Colonic mucosa (tissue), 4 donors: ENCODE measurements around the gene HS1BP3. TPM values are rescaled to one million over a fixed set of nuclear protein-coding genes. Genes with fewer than 3 reads are reported as not detected.

Source experiments
- DNase-seq: peaks from one replicate; pipeline ENCODE4 v3.0.0-alpha.2; 2020
- H3K27ac ChIP-seq: fragments of 200-600 bp; one replicate; pipeline ENCODE4 v1.8.0; 2021
- H3K27me3 ChIP-seq: fragments of 200-600 bp; one replicate; pipeline ENCODE4 v1.8.0; 2021
- H3K36me3 ChIP-seq: fragments of 200-600 bp; one replicate; pipeline ENCODE4 v1.8.0; 2021
- H3K4me1 ChIP-seq: fragments of 200-600 bp; one replicate; pipeline ENCODE4 v1.8.0; 2021; ENCODE audit warnings: mild to moderate bottlenecking
- H3K4me3 ChIP-seq: fragments of 200-600 bp; one replicate; pipeline ENCODE4 v1.8.0; 2021
- H3K9ac ChIP-seq, 2 donors: one replicate each; pipeline ENCODE4 v1.7.0; 2013; ENCODE audit warnings: control low read depth in 2 of 2, low read depth in 2 of 2, low read length in 2 of 2
- H3K9me3 ChIP-seq: fragments of 200-600 bp; one replicate; pipeline ENCODE4 v1.8.0; 2021
- CTCF ChIP-seq: fragments of 200-600 bp; IDR thresholded peaks from one replicate; pipeline ENCODE4 v1.8.0; 2022; ENCODE audit warnings: antibody characterized with exemption, mild to moderate bottlenecking
- intact Hi-C: fragments of 100-400 bp; cut with DNase I; formaldehyde crosslinking; loops from one replicate; pipeline ENCODE4 v1.14.1; 2022
- total RNA-seq, 2 donors: library from RNA; stranded (reverse); fragmentation: NEBNext Ultra II Directional in 1 of 2; extraction: Animal tissue kit (Norgen Biotek cat#: 25700) in 1 of 2; gene quantifications; one replicate each; pipeline ENCODE4 v1.2.1, GENCODE V29; 2021
- donor health status: healthy.
- donor health status: DM: no; HTN: no; CAD: no.
- donor health status: DM: no; HTN: no; CAD: no.

The HS1BP3 gene
- total RNA-seq, 2 donors from 2014 or later: 21.2 to 21.5 TPM

- Histone ChIP-seq H3K9me3 (no peaks in the 10 kb centered on the region), H3K4me3 (peak within 1 kb of the TSS; percentile 38), H3K9ac (peak within 1 kb of the TSS in 1 of 2 donors; percentile 53), H3K36me3 (no peaks in the 10 kb centered on the region), H3K27ac (no peak within 1 kb of the TSS), H3K4me1 (peaks cover 10% of the 10 kb centered on the region), H3K27me3 (peaks cover 93% of the 10 kb centered on the region)
- no peak for TF ChIP-seq CTCF
- peak; percentile 59 for DNase-seq
- intact Hi-C loops: no loop called here
Measured at GRCh38 chr2:20666304-20667150, 15.6 kb upstream of the HS1BP3 start, which contains the start of gene GDF7. Gene GDF7, plus strand, starts transcription at chr2:20667144. Its CDS starts 96 bp downstream, at chr2:20667240.

GRCh38 chr2:20666005-20666303 lies 15.1 kb upstream of the HS1BP3 start:
- DNase-seq: no peak
- Histone ChIP-seq H3K9me3 (no peaks in the 10 kb centered on the region), H3K27me3 (peaks cover 87% of the 10 kb centered on the region), H3K4me1 (peaks cover 10% of the 10 kb centered on the region), H3K27ac (no peak overlapping the region), H3K4me3 (peak overlapping the region; percentile 38), H3K9ac (no peak overlapping the region), H3K36me3 (no peaks in the 10 kb centered on the region)
- intact Hi-C loops: no loop called here
- no peak for TF ChIP-seq CTCF

GRCh38 chr2:20665243-20666004 lies 14.5 kb upstream of the HS1BP3 start:
- Histone ChIP-seq H3K4me1 (peaks cover 10% of the 10 kb centered on the region), H3K27ac (no peak overlapping the region), H3K36me3 (no peaks in the 10 kb centered on the region), H3K4me3 (peak overlapping the region; percentile 38), H3K27me3 (peaks cover 82% of the 10 kb centered on the region), H3K9ac (no peak overlapping the region), H3K9me3 (no peaks in the 10 kb centered on the region)
- intact Hi-C loops: no loop called here
- no peak for TF ChIP-seq CTCF
- no peak for DNase-seq

GRCh38 chr2:20664431-20665242 lies 13.7 kb upstream of the HS1BP3 start:
- no peak overlapping the region for H3K4me3 ChIP-seq
- TF ChIP-seq CTCF: no peak
- no peak overlapping the region for H3K9ac ChIP-seq
- peaks cover 10% of the 10 kb centered on the region for H3K4me1 ChIP-seq
- H3K36me3 ChIP-seq: no peaks in the 10 kb centered on the region
- peaks cover 74% of the 10 kb centered on the region for H3K27me3 ChIP-seq
- H3K9me3 ChIP-seq: no peaks in the 10 kb centered on the region
- H3K27ac ChIP-seq: no peak overlapping the region
- intact Hi-C loops: no loop called here
- DNase-seq: no peak

- intact Hi-C loops: no loop called here
- no peak overlapping the region for H3K4me3 ChIP-seq
- H3K36me3 ChIP-seq: no peaks in the 10 kb centered on the region
- peaks cover 10% of the 10 kb centered on the region for H3K4me1 ChIP-seq
- H3K9me3 ChIP-seq: no peaks in the 10 kb centered on the region
- no peak for TF ChIP-seq CTCF
- no peak overlapping the region for H3K9ac ChIP-seq
- no peak for DNase-seq
- H3K27ac ChIP-seq: no peak overlapping the region
- peaks cover 68% of the 10 kb centered on the region for H3K27me3 ChIP-seq
Measured at GRCh38 chr2:20664071-20664390, 13.1 kb upstream of the HS1BP3 start.
